ENCODE data around the gene CCDC40.

- TF ChIP-seq, protein P1, sequence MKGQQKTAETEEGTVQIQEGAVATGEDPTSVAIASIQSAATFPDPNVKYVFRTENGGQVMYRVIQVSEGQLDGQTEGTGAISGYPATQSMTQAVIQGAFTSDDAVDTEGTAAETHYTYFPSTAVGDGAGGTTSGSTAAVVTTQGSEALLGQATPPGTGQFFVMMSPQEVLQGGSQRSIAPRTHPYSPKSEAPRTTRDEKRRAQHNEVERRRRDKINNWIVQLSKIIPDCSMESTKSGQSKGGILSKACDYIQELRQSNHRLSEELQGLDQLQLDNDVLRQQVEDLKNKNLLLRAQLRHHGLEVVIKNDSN (IDR thresholded peaks at IDR 0.05): no peak
- no peak for TF ChIP-seq EP300 (IDR thresholded peaks at IDR 0.05; ENCODE audit: borderline replicate concordance)
- TF ChIP-seq, protein P2, sequence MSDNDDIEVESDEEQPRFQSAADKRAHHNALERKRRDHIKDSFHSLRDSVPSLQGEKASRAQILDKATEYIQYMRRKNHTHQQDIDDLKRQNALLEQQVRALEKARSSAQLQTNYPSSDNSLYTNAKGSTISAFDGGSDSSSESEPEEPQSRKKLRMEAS (IDR thresholded peaks at IDR 0.05): no peak
- no peak for TF ChIP-seq YY1 (IDR thresholded peaks at IDR 0.05; ENCODE audit: low read depth)
- no peak for TF ChIP-seq REST (IDR thresholded peaks at IDR 0.05; ENCODE audit: low read depth)
- TF ChIP-seq TAF1 (IDR thresholded peaks at IDR 0.05; ENCODE audit: low read depth): no peak
- TF ChIP-seq ZBTB7A (IDR thresholded peaks at IDR 0.05; ENCODE audit: low read depth): no peak
- no peak for TF ChIP-seq EGR1 (IDR thresholded peaks at IDR 0.05)
- no peak for TF ChIP-seq CEBPB (IDR thresholded peaks at IDR 0.05)
- TF ChIP-seq TCF12 (IDR thresholded peaks at IDR 0.05; ENCODE audit: low read depth): no peak
- no peak for TF ChIP-seq TEAD4 (IDR thresholded peaks at IDR 0.05)
- no peak for TF ChIP-seq RAD21 (IDR thresholded peaks at IDR 0.05; ENCODE audit: low read depth)
These were observed 22.0 kb downstream of the CCDC40 start for GRCh38 chr17:80058311-80058955.

Measured in Ishikawa (cell line).